ENCODE data around the gene OTOGL. TPM values are rescaled to one million over a fixed set of nuclear protein-coding genes. Genes with fewer than 3 reads are reported as not detected.

OTOGL gene
- 0.13 and 0.26 TPM in 2 replicates for total RNA-seq

GRCh38 chr12:80099259-80099658, at the start of gene OTOGL:
Gene OTOGL, plus strand, starts transcription at chr12:80099537. Its CDS starts 109,895 bp downstream, at chr12:80209432.
- peak; percentile 9 to 79 for DNase-seq (ENCODE audit: low read depth in 2 of 2)

- no peak for DNase-seq (ENCODE audit: low read depth in 2 of 2)
Observed at GRCh38 chr12:80050236-80050635, 49.1 kb upstream of the OTOGL start.

- DNase-seq (ENCODE audit: low read depth in 2 of 2) = peak; percentile 30 to 64
Observed at GRCh38 chr12:80053051-80053790, 46.1 kb upstream of the OTOGL start.

GRCh38 chr12:80056232-80056631, 43.1 kb upstream of the OTOGL start:
- peak in 1 of 2 donors; percentile 73 for DNase-seq (ENCODE audit: low read depth in 2 of 2)

GRCh38 chr12:80056845-80057244, 42.5 kb upstream of the OTOGL start:
- peak; percentile 84 to 96 for DNase-seq (ENCODE audit: low read depth in 2 of 2)

GRCh38 chr12:80058586-80058985, 40.8 kb upstream of the OTOGL start:
- DNase-seq (ENCODE audit: low read depth in 2 of 2) = no peak

GRCh38 chr12:80059102-80059501, 40.2 kb upstream of the OTOGL start:
- DNase-seq (ENCODE audit: low read depth in 2 of 2) = no peak

GRCh38 chr12:80059875-80060274, 39.5 kb upstream of the OTOGL start:
- DNase-seq (ENCODE audit: low read depth in 2 of 2) = no peak

- DNase-seq (ENCODE audit: low read depth in 2 of 2) = no peak
Observed at GRCh38 chr12:80064269-80064668, 35.1 kb upstream of the OTOGL start.

GRCh38 chr12:80064951-80065350, 34.4 kb upstream of the OTOGL start:
- DNase-seq (ENCODE audit: low read depth in 2 of 2) = peak in 1 of 2 donors; percentile 75

GRCh38 chr12:80068173-80068572, 31.2 kb upstream of the OTOGL start:
- DNase-seq (ENCODE audit: low read depth in 2 of 2) = no peak

- DNase-seq (ENCODE audit: low read depth in 2 of 2) = peak in 1 of 2 donors; percentile 18
Observed at GRCh38 chr12:80083892-80084614, 15.3 kb upstream of the OTOGL start.

- no peak for DNase-seq (ENCODE audit: low read depth in 2 of 2)
Observed at GRCh38 chr12:80086025-80086424, 13.3 kb upstream of the OTOGL start.

GRCh38 chr12:80087486-80088213, 11.7 kb upstream of the OTOGL start:
- no peak for DNase-seq (ENCODE audit: low read depth in 2 of 2)

- peak in 1 of 2 donors; percentile 90 for DNase-seq (ENCODE audit: low read depth in 2 of 2)
Observed at GRCh38 chr12:80100591-80100990, 1.3 kb downstream of the OTOGL start.

- DNase-seq (ENCODE audit: low read depth in 2 of 2) = peak in 1 of 2 donors; percentile 58
Observed at GRCh38 chr12:80101126-80101525, 1.8 kb downstream of the OTOGL start.

- DNase-seq (ENCODE audit: low read depth in 2 of 2) = no peak
Observed at GRCh38 chr12:80107221-80107620, 7.9 kb downstream of the OTOGL start.

- no peak for DNase-seq (ENCODE audit: low read depth in 2 of 2)
Observed at GRCh38 chr12:80116735-80117134, 17.4 kb downstream of the OTOGL start.

GRCh38 chr12:80118565-80119324, 19.4 kb downstream of the OTOGL start:
- no peak for DNase-seq (ENCODE audit: low read depth in 2 of 2)

- no peak for DNase-seq (ENCODE audit: low read depth in 2 of 2)
Observed at GRCh38 chr12:80120994-80121393, 21.7 kb downstream of the OTOGL start.

GRCh38 chr12:80121661-80122060, 22.3 kb downstream of the OTOGL start:
- no peak for DNase-seq (ENCODE audit: low read depth in 2 of 2)

Data from dermis microvascular lymphatic vessel endothelial cell (primary cell).